GM21786 (cell line): ENCODE measurements around the gene ITGB1.
"Not testable (repeated sequence)": the region's sequence is repeated elsewhere in the genome, so short reads cannot be mapped to it uniquely, and the experiment has no call there.

Source experiments
- ATAC-seq: cut with Tn5 transposase; IDR thresholded peaks from one replicate; pipeline ENCODE4 v1.9.1; 2021; ENCODE audit not compliant: unreplicated experiment

ITGB1 gene

GRCh38 chr10:32939296-32940111 lies 18.5 kb downstream of the ITGB1 start:
- no peak for ATAC-seq

GRCh38 chr10:32938554-32939061 lies 19.4 kb downstream of the ITGB1 start:
- no peak for ATAC-seq

- ATAC-seq, result no peak
Measured at GRCh38 chr10:32937911-32938424, 20.1 kb downstream of the ITGB1 start.

GRCh38 chr10:32932225-32932729 lies 25.8 kb downstream of the ITGB1 start:
- no peak for ATAC-seq

GRCh38 chr10:32931593-32931992 lies 26.4 kb downstream of the ITGB1 start:
- ATAC-seq, result no peak

- no peak for ATAC-seq
Measured at GRCh38 chr10:32930036-32930435, 28.0 kb downstream of the ITGB1 start.

- ATAC-seq, result no peak
Measured at GRCh38 chr10:32929634-32930033, 28.4 kb downstream of the ITGB1 start.

- ATAC-seq, result no peak
Measured at GRCh38 chr10:32927750-32928149, 30.3 kb downstream of the ITGB1 start.

- ATAC-seq, result no peak
Measured at GRCh38 chr10:32923849-32924248, 34.2 kb downstream of the ITGB1 start.

GRCh38 chr10:32923134-32923533 lies 34.9 kb downstream of the ITGB1 start:
- no peak for ATAC-seq

GRCh38 chr10:32922170-32922569 lies 35.9 kb downstream of the ITGB1 start:
- ATAC-seq, result no peak

GRCh38 chr10:32917817-32918216 lies 40.2 kb downstream of the ITGB1 start:
- not testable (repeated sequence) for ATAC-seq

GRCh38 chr10:32911285-32912016 lies 46.6 kb downstream of the ITGB1 start:
- ATAC-seq, result no peak

- not testable (repeated sequence) for ATAC-seq
Measured at GRCh38 chr10:32909970-32910369, 48.1 kb downstream of the ITGB1 start.

GRCh38 chr10:32909456-32909855 lies 48.6 kb downstream of the ITGB1 start:
- no peak for ATAC-seq

GRCh38 chr10:32906595-32906994 lies 51.4 kb downstream of the ITGB1 start:
- ATAC-seq, result no peak

GRCh38 chr10:32905466-32905865 lies 52.6 kb downstream of the ITGB1 start:
- ATAC-seq, result no peak

GRCh38 chr10:32901815-32902214 lies 56.2 kb downstream of the ITGB1 start:
- no peak for ATAC-seq

GRCh38 chr10:32895200-32895968 lies 62.6 kb downstream of the ITGB1 start:
- ATAC-seq, result not testable (repeated sequence)

- no peak for ATAC-seq
Measured at GRCh38 chr10:32893916-32894664, 63.9 kb downstream of the ITGB1 start.
